Glomerular visceral epithelial cell (primary cell): Measurements from ENCODE around the gene DNAH6.
"Not testable (repeated sequence)": the region's sequence is repeated elsewhere in the genome, so short reads cannot be mapped to it uniquely, and the experiment has no call there.

Experiments used
- DNase-seq: peaks from one replicate; pipeline ENCODE4 v3.0.0-alpha.2; 2016; ENCODE audit errors: extremely low spot score

Gene DNAH6

GRCh38 chr2:84840306-84840705 is 324.0 kb downstream of the DNAH6 start:
- no peak for DNase-seq

GRCh38 chr2:84841577-84841976 is 325.3 kb downstream of the DNAH6 start:
- no peak for DNase-seq

DNA sequence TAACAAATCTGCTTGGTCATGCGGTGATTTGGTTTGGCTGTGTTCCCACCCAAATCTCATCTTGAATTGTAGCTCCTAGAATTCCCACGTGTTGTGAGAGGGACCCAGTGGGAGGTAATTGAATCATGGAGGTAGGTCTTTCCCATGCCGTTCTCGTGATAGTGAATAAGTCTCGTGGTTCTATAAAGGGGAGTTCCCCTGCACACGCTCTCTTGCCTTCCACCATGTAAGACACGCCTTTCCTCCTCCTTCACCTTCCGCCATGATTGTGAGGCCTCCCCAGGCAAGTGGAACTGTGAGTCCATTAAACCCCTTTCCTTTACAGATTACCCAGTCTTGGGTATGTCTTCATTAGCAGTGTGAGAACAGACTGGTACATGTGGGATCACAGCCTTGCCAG is 327.8 kb downstream of the DNAH6 start:
- no peak for DNase-seq

GRCh38 chr2:84846041-84846663 is 329.9 kb downstream of the DNAH6 start:
- DNase-seq, result no peak

- DNase-seq, result no peak
These were observed 330.4 kb downstream of the DNAH6 start for GRCh38 chr2:84846741-84847142.

- DNase-seq, result no peak
These were observed 331.2 kb downstream of the DNAH6 start for GRCh38 chr2:84847326-84848050.

DNA sequence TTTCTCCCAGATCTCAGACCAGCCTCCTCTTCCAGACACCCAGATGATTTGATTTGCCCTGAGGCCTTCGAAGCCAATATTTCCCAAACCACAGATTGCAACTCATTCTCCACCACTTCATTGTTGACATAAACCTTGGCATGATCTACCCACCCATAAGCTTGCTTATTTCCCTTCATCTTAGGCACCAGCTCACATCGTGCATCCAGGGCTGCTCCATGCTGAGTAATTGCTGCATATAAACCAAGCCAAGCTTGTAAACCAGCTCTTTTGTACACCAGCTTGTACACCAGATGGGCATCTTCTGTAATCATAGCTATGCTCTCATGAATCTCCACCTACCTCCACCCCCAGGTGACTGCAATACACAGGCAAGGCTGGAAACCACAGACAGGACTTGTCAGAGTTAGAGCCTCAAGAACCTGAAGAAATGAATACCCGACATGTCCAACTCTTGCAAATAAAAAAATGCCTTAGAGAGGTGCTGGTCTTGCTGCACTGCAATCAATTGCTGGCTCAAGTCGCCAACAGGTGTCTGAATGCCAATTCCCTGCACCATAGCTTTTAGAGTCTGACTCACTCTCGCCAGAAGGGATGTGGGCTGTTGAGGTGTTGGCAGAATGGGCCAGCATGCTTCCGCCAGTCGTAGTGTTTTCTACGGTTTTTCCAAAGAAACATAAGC is 333.1 kb downstream of the DNAH6 start:
- DNase-seq, result no peak

DNA sequence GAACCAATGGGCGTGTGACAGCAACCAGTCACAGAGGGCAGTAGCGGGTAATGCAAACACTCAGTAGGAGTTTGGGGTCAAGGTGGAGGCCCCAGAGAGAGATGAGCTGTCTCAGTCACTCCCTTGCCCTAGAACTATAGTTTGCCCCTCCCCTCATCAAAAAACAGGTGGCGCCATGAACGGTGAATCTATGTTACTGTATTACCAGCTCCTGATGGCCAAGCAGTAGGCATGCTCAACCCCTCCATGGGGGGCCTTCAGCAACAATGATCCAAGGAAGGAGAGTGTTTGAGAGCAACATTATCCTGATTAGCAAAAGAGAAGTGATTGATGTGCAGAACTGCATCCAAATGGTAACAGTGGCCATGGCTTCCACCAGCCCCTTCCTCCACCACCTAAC is 334.2 kb downstream of the DNAH6 start:
- DNase-seq, result no peak

- DNase-seq, result no peak
These were observed 335.6 kb downstream of the DNAH6 start for GRCh38 chr2:84851876-84852275.

DNA sequence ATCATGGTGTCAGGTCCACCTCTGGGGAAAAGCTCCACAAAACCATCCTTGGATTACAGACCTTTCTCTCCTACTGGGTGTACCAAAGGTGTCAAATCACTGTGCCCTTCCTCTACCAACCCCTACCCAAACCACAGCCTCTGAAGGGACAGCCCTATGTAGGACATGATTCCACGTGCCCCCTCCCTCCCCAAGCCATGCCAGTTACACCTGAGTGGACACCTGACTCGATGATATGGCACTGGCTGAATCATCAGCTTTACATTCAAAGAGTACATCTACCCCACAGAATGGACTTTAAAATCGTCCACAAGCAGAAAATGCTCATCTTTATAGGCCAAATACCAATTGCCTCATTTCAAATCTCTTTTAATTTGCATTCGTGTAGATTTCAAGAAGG is 338.6 kb downstream of the DNAH6 start:
- no peak for DNase-seq

DNA sequence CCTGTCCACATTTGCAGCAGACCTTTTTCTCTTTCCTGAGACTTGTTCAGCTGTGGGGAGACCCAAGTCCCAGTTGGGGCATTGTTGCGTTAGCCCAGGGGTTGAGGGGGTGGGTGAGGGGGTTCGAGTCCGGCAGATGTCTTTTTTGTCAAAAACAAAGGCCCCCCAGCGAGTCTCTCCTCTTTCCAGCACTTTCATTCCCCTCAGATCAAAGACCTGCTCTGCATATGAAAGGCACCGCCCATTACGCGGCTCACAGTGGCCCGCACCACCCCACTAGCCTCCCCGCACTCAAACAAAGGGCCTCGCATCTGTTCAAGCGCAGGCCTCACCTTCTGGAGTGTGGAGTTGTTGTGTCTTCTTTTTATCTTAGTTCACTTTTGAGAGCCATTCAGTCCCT is 339.4 kb downstream of the DNAH6 start:
- DNase-seq, result no peak

DNA sequence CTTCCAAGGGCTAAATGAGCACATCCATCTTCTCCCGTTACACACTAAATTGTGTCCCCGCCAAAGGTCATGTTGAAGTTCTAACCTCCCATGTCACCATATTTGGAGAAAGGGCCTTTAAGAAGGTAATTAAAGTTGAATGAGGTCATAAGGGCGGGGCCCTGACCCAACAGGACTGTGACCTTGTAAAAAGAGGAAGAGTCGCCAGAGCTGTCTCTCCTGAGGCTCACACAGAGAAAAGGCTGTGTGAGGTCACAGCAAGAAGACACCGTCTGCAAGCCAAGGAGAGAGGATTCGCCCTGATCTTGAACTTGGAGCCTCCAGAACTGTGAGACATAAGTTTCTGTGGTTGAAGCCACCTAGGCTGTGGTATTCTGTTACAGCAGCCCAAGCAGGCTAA is 340.5 kb downstream of the DNAH6 start:
- no peak for DNase-seq

DNA sequence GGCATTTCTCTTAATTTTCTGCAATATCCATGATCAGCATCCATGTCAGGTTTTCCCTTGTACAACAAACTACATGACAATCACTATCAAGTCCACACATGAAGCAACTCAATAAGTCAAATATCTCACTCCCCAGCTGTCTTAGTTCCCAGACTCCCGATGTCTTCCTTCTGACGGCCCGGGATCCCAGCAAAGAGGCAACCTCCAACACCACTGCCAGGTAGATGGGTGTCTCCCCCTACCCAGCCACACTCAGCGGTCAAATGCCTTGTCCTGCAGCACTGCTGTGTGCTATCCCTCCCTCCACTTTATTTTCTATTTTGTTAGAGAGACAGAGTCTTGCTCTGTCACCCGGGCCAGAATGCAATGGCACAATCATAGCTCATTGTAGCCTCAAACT is 341.3 kb downstream of the DNAH6 start:
- DNase-seq, result no peak

GRCh38 chr2:84858123-84858522 is 341.8 kb downstream of the DNAH6 start:
- no peak for DNase-seq

- DNase-seq, result no peak
These were observed 342.6 kb downstream of the DNAH6 start for GRCh38 chr2:84858937-84859336.

DNA sequence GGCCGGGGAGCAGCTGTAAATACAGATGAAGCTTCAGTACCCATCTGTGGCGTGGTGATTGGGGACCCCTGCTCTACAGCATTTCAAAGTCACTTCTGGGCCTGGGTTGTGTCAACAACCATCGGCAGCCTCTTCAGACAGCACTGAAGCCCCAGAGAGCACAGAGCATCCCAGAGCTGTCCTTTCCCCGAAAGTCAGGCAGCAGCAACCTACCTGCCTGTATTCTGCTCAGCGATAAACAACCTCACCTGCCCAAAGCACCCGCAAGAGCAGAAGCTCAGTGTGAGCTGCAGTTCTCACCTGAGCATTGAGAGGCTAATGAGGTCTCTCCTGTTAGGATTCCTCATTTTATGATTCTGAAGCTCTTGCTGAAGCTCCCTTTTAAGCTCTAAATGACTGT is 345.2 kb downstream of the DNAH6 start:
- no peak for DNase-seq

GRCh38 chr2:84862006-84862405 is 345.7 kb downstream of the DNAH6 start:
- no peak for DNase-seq

- DNase-seq, result no peak
These were observed 349.0 kb downstream of the DNAH6 start for GRCh38 chr2:84865181-84865783.

DNA sequence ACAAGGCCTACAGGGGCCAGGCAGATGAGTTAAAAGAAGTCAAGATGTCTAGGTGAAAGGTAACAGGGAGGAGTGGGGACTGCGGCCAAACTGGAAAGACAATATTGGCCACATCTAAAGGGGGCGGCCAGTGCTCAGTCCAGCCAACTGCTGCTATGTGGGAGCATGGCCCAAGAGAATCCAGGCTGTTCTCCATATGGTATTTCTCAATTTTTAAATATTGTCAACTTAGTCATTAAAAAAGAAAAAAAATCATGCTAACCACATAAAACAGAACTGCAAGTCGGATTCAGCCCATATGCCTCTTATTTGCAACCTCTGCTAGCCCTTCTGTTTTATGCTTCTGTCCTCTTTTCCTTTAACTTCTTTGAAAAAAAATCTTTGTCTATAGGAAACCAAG is 349.8 kb downstream of the DNAH6 start:
- DNase-seq, result no peak

- not testable (repeated sequence) for DNase-seq
These were observed 352.0 kb downstream of the DNAH6 start for GRCh38 chr2:84868327-84868726.
